CD14-positive monocyte (primary cell): ENCODE measurements around the gene A2M. TPM values are rescaled to one million over a fixed set of nuclear protein-coding genes. Genes with fewer than 3 reads are reported as not detected.

Source experiments
- DNase-seq, 3 donors: peaks; one replicate each; pipeline ENCODE4 v3.0.0-alpha.2; 2011 to 2022
- H2AFZ ChIP-seq: 2 replicates; pipeline ENCODE4 v1.6.0; 2012; ENCODE audit warnings: mild to moderate bottlenecking, low read depth, low read length, inconsistent platforms; ENCODE audit not compliant: insufficient read depth, poor library complexity, severe bottlenecking
- H3K27ac ChIP-seq, 2 donors: 1 replicate in 1 of 2; 2 replicates in 1 of 2; pipeline ENCODE4 v1.5.1; 2012 to 2013; ENCODE audit warnings: low read length in 2 of 2, control low read depth in 1 of 2, inconsistent platforms in 1 of 2, low read depth in 1 of 2, mild to moderate bottlenecking in 1 of 2
- H3K27me3 ChIP-seq, 2 donors: one replicate each; pipeline versions ENCODE4 v1.6.0 to v1.6.1; 2011 to 2013; ENCODE audit warnings: low read length in 2 of 2; ENCODE audit not compliant: control insufficient read depth in 2 of 2, insufficient read depth in 2 of 2
- H3K36me3 ChIP-seq, 2 donors: replicated peaks in 1 of 2; 1 replicate in 1 of 2; 2 replicates in 1 of 2; pipeline versions ENCODE4 v1.5.1 to v1.6.1; 2012 to 2013; ENCODE audit warnings: low read length in 2 of 2, control low read depth in 1 of 2, inconsistent platforms in 1 of 2, mild to moderate bottlenecking in 1 of 2; ENCODE audit not compliant: insufficient read depth in 2 of 2, control insufficient read depth in 1 of 2
- H3K4me1 ChIP-seq, 2 donors: 1 replicate in 1 of 2; 2 replicates in 1 of 2; pipeline versions ENCODE4 v1.5.1 to v1.6.1; 2012 to 2013; ENCODE audit warnings: low read length in 2 of 2, control low read depth in 1 of 2, inconsistent platforms in 1 of 2, mild to moderate bottlenecking in 1 of 2, moderate library complexity in 1 of 2; ENCODE audit not compliant: insufficient read depth in 2 of 2, control insufficient read depth in 1 of 2
- H3K4me2 ChIP-seq: replicated peaks from 2 replicates; pipeline ENCODE3; 2012; ENCODE audit warnings: low read length, moderate library complexity, mild to moderate bottlenecking; ENCODE audit not compliant: poor library complexity, severe bottlenecking; ENCODE audit errors: extremely low read depth
- H3K4me3 ChIP-seq, 3 experiments: fragments of 200-600 bp in 1 of 3; sonication (generic) in 1 of 3; replicated peaks in 1 of 3; 1 replicate in 2 of 3; 2 replicates in 1 of 3; pipeline ENCODE4 v1.5.1; 2011 to 2013; ENCODE audit warnings: low read length in 3 of 3, mild to moderate bottlenecking in 3 of 3, control low read depth in 2 of 3, low read depth in 2 of 3, inconsistent platforms in 1 of 3, moderate library complexity in 1 of 3
- H3K79me2 ChIP-seq: 2 replicates; pipeline ENCODE4 v1.6.0; 2012; ENCODE audit warnings: mild to moderate bottlenecking, control low read depth, inconsistent platforms, low read length, moderate library complexity; ENCODE audit not compliant: insufficient read depth
- H3K9ac ChIP-seq: 2 replicates; pipeline ENCODE4 v1.6.0; 2017; ENCODE audit warnings: low read length, mild to moderate bottlenecking; ENCODE audit not compliant: insufficient read depth, poor library complexity, severe bottlenecking
- H3K9me3 ChIP-seq, 2 donors: replicated peaks in 1 of 2; 1 replicate in 1 of 2; 2 replicates in 1 of 2; pipeline versions ENCODE4 v1.5.1 to v1.6.1; 2012 to 2013; ENCODE audit warnings: low read length in 2 of 2, control low read depth in 1 of 2; ENCODE audit not compliant: control insufficient read depth in 1 of 2, insufficient read depth in 1 of 2
- H4K20me1 ChIP-seq: 2 replicates; pipeline ENCODE4 v1.6.0; 2012; ENCODE audit warnings: mild to moderate bottlenecking, low read length, control low read depth, moderate library complexity; ENCODE audit not compliant: insufficient read depth
- H3K27ac Mint-ChIP-seq, 7 donors: one replicate each; pipeline ENCODE4 v1.8.0; 2020; ENCODE audit warnings: mild to moderate bottlenecking in 7 of 7, mixed read lengths in 7 of 7, moderate library complexity in 6 of 7, inconsistent platforms in 2 of 7
- H3K27me3 Mint-ChIP-seq, 3 donors: one replicate each; pipeline ENCODE4 v1.8.0; 2021 to 2022; ENCODE audit warnings: low read depth in 3 of 3, mild to moderate bottlenecking in 3 of 3, mixed read lengths in 3 of 3, moderate library complexity in 3 of 3, inconsistent platforms in 1 of 3
- H3K36me3 Mint-ChIP-seq, 2 donors: one replicate each; pipeline ENCODE4 v1.8.0; 2020; ENCODE audit warnings: mixed read lengths in 2 of 2, inconsistent platforms in 1 of 2, mild to moderate bottlenecking in 1 of 2
- H3K4me1 Mint-ChIP-seq: one replicate; pipeline ENCODE4 v1.8.0; 2020; ENCODE audit warnings: mild to moderate bottlenecking, mixed read lengths
- H3K4me3 Mint-ChIP-seq, 2 donors: one replicate each; pipeline ENCODE4 v1.8.0; 2020; ENCODE audit warnings: mild to moderate bottlenecking in 2 of 2, mixed read lengths in 2 of 2, moderate library complexity in 1 of 2
- H3K9me3 Mint-ChIP-seq, 7 donors: one replicate each; pipeline ENCODE4 v1.8.0; 2020 to 2022; ENCODE audit warnings: mixed read lengths in 7 of 7, mild to moderate bottlenecking in 6 of 7, moderate library complexity in 6 of 7, inconsistent platforms in 2 of 7
- WGBS: methylation state at CpG from one replicate; pipeline ENCODE4 v1.1.5; 2013; ENCODE audit warnings: missing lambda C conversion rate; ENCODE audit not compliant: insufficient coverage; 5-methylcytosine and 5-hydroxymethylcytosine counted together
- intact Hi-C, 2 donors: fragments of 100-400 bp; cut with micrococcal nuclease; formaldehyde crosslinking; loops; one replicate each; pipeline versions ENCODE4 v1.15.0 to v1.15.1; 2023
- polyA plus RNA-seq, 3 donors: library from polyadenylated mRNA; depleted of rRNA in 1 of 3; unstranded in 2 of 3; stranded (reverse) in 1 of 3; fragments of 300-500 nt in 2 of 3; fragments of >200 nt in 1 of 3; fragmentation: Illumina TruSeq in 2 of 3; gene quantifications; 1 replicate in 2 of 3; 2 replicates in 1 of 3; pipeline ENCODE4 v1.2.3, GENCODE V29; 2012 to 2021
- TF ChIP-seq, protein P1 (sequence below): fragments of 200-600 bp; IDR thresholded peaks from one replicate; pipeline ENCODE4 v1.8.0; 2022; ENCODE audit warnings: antibody characterized with exemption, mild to moderate bottlenecking

The A2M gene
- polyA plus RNA-seq, 3 donors: 0.12 to 1.2 TPM; not detected in 1

- WGBS: 95% methylated on average over 2 of the region's 4 CpGs
- intact Hi-C loops: no loop called here
- no peak overlapping the region for H3K27ac ChIP-seq
- H3K27me3 Mint-ChIP-seq: peaks cover 2 to 4% (median 2%) of the 10 kb centered on the region in 3 donors
- H3K36me3 ChIP-seq: no peaks in the 10 kb centered on the region
- H3K27me3 ChIP-seq: no peaks in the 10 kb centered on the region
- no peak overlapping the region for H3K4me3 ChIP-seq
- H3K4me3 Mint-ChIP-seq: no peak overlapping the region
- H3K9me3 Mint-ChIP-seq: peaks cover 13 to 23% (median 17%) of the 10 kb centered on the region in 7 donors
- peaks cover 0 to 3% of the 10 kb centered on the region in 2 donors for H3K36me3 Mint-ChIP-seq
- no peaks in the 10 kb centered on the region for H3K4me1 ChIP-seq
- peaks cover 12 to 14% of the 10 kb centered on the region in 2 donors for H3K9me3 ChIP-seq
- H3K79me2 ChIP-seq: no peaks in the 10 kb centered on the region
- no peak overlapping the region for H2AFZ ChIP-seq
- H3K27ac Mint-ChIP-seq: no peak overlapping the region
- no peak overlapping the region for H3K9ac ChIP-seq
- no peak overlapping the region for H3K4me2 ChIP-seq
- no peaks in the 10 kb centered on the region for H3K4me1 Mint-ChIP-seq
- H4K20me1 ChIP-seq: no peaks in the 10 kb centered on the region
- no peak for DNase-seq
- TF ChIP-seq, protein P1, sequence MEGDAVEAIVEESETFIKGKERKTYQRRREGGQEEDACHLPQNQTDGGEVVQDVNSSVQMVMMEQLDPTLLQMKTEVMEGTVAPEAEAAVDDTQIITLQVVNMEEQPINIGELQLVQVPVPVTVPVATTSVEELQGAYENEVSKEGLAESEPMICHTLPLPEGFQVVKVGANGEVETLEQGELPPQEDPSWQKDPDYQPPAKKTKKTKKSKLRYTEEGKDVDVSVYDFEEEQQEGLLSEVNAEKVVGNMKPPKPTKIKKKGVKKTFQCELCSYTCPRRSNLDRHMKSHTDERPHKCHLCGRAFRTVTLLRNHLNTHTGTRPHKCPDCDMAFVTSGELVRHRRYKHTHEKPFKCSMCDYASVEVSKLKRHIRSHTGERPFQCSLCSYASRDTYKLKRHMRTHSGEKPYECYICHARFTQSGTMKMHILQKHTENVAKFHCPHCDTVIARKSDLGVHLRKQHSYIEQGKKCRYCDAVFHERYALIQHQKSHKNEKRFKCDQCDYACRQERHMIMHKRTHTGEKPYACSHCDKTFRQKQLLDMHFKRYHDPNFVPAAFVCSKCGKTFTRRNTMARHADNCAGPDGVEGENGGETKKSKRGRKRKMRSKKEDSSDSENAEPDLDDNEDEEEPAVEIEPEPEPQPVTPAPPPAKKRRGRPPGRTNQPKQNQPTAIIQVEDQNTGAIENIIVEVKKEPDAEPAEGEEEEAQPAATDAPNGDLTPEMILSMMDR: no peak
Measured at GRCh38 chr12:9144730-9145106, 29.0 kb upstream of the A2M start.

DNA sequence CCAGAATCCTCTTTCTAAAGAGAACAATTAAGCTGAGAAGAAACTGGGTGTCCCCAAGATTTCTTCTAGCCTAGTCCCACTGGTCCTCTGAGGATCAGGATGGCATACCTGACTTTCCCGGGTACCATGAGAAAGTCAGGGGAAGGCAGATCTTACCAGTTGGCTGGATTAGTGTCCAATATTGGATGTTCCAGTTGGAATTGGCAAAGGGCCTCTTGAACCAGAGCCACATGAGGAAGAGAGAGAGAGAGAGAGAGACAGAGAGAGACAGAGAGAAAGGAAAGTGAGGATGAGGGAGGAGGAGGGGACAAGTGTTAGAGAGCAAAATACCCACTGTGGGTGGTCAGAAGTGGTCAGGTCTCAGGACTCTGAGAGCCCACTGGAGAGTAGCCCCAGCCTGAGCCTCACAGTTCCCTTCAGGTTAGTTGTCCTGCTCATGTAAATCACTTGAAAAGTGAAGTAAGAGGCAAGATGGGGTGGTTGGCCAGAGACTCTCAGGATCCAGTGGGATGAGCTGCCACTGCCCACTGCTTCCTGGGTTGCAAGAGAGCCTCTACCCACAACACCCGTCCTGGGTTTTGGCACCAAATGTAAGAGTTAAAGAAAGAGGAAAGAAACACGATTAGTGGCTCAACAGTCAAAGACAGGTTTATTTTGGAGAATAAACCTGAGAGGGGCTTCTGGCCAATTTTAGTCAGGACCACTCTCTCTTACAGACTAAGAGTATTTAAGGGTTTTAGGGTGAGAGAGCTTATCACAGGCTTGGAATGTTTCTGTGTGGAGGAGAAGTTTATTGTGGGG lies 28.4 kb upstream of the A2M start:
- Mint-ChIP-seq H3K4me3 (no peak overlapping the region), H3K27ac (no peak overlapping the region), H3K36me3 (peaks cover 0 to 3% of the 10 kb centered on the region in 2 donors), H3K4me1 (no peaks in the 10 kb centered on the region), H3K9me3 (peaks cover 13 to 23% (median 21%) of the 10 kb centered on the region in 7 donors), H3K27me3 (peaks cover 2 to 4% (median 2%) of the 10 kb centered on the region in 3 donors)
- Histone ChIP-seq H3K36me3 (no peaks in the 10 kb centered on the region), H2AFZ (no peak overlapping the region), H3K4me2 (no peak overlapping the region), H3K9ac (no peak overlapping the region), H3K79me2 (no peaks in the 10 kb centered on the region), H3K4me3 (no peak overlapping the region), H3K4me1 (no peaks in the 10 kb centered on the region), H4K20me1 (no peaks in the 10 kb centered on the region), H3K9me3 (peaks cover 12 to 14% of the 10 kb centered on the region in 2 donors), H3K27ac (no peak overlapping the region), H3K27me3 (no peaks in the 10 kb centered on the region)
- intact Hi-C loops: no loop called here
- WGBS: 100% methylated on average over 1 of the region's 3 CpGs
- no peak for DNase-seq
- TF ChIP-seq, protein P1: no peak
